H54 (cell line): Measurements from ENCODE around the gene ZSWIM3.

Source experiments
- DNase-seq: peaks from one replicate; pipeline ENCODE4 v3.0.0; 2011; ENCODE audit warnings: low spot score, mixed read lengths; ENCODE audit not compliant: insufficient read length
- FAIRE-seq: peaks from 3 replicates; lab custom pipeline; 2011; peaks lifted over from hg19 to GRCh38; lab: Jason Lieb, UNC
- POLR2A ChIP-seq: IDR thresholded peaks from 2 replicates; pipeline ENCODE4 v1.6.1; 2011; ENCODE audit warnings: low read depth, mild to moderate bottlenecking, low read length

ZSWIM3 gene

DNA sequence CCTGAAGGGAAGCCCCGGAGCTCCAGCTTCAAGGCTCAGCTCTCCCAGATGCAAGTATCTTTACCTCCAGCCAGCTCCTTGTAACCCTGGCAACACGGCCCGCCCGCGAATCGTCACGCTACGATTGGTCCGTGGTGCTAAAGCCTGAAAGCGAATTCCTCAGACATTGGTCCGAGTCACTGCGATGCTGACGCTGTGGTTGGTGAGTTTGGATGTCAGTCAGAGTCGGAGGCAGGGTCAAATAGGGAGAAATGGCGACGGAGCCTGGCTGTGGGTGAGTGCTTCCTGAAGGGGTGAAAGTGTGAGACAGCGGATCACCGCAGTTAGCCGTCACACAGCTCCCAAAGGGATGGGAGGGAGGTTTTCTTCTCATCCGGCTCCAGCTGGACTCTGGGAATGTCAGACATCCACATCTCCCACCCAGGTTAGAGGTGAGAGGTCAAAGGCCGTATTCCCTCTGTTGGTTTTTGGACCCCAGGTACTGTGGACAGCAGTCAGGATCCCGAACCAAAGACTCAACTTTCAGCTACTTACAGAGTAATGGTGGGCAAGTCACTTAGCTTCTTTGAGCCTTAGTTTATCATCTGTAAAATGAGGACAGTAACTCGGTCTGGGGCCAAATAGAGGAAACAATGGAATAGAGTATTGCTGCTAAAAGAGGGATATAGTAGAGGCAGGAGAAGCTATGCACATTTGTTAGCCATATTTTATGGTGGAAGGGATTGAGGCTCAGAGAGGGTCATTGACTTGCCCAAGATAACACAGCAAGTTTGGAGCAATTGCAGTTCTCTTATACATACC lies 23.8 kb downstream of the ZSWIM3 start, which contains the start of gene ZSWIM1:
TSS of gene ZSWIM1 (plus strand) at position 240 of the 801 bp plus-strand sequence. CDS start 1,366 bp downstream, outside the sequence.
- TF ChIP-seq POLR2A = peak; percentile 86
- DNase-seq (peak; percentile 97), FAIRE-seq (peak; percentile 57)

DNA sequence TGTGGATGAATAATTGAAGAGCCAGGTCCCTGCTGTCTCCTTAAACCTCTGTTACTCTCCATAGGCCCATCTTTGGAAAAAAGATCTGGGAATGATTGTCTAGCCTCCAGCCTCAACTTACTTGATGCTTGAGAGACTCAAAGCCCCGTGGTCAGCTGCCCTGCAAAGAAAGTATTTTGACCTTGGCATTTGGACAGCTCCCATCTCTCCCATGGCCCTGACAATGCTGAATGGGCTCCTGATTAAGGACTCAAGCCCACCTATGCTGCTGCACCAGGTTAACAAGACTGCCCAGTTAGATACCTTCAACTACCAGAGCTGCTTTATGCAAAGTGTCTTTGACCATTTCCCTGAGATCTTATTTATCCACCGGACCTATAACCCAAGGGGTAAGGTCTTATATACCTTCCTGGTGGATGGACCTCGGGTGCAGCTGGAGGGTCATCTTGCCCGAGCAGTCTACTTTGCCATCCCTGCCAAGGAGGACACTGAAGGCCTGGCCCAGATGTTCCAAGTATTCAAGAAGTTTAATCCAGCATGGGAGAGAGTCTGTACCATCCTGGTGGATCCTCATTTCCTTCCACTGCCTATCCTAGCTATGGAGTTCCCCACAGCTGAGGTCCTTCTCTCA lies 25.2 kb downstream of the ZSWIM3 start:
- FAIRE-seq = no peak
- no peak for TF ChIP-seq POLR2A

GRCh38 chr20:45883100-45883469 lies 25.7 kb downstream of the ZSWIM3 start:
- DNase-seq (no peak), FAIRE-seq (no peak)
- TF ChIP-seq POLR2A = no peak

More for the DNA sequence above, 25.2 kb downstream of the ZSWIM3 start:
- no peak for DNase-seq

- no peak for TF ChIP-seq POLR2A
- FAIRE-seq (no peak), DNase-seq (no peak)
Measured at GRCh38 chr20:45886590-45887345, 29.4 kb downstream of the ZSWIM3 start.

GRCh38 chr20:45887346-45887715 lies 29.9 kb downstream of the ZSWIM3 start, which contains the start of gene SPATA25:
TSS of gene SPATA25 (minus strand) at chr20:45887622. CDS start at chr20:45887590, 32 bp downstream.
- TF ChIP-seq POLR2A = no peak
- no peak for DNase-seq
- no peak for FAIRE-seq

- DNase-seq = no peak
- no peak for TF ChIP-seq POLR2A
- FAIRE-seq = no peak
Measured at GRCh38 chr20:45888681-45889080, 31.3 kb downstream of the ZSWIM3 start.

DNA sequence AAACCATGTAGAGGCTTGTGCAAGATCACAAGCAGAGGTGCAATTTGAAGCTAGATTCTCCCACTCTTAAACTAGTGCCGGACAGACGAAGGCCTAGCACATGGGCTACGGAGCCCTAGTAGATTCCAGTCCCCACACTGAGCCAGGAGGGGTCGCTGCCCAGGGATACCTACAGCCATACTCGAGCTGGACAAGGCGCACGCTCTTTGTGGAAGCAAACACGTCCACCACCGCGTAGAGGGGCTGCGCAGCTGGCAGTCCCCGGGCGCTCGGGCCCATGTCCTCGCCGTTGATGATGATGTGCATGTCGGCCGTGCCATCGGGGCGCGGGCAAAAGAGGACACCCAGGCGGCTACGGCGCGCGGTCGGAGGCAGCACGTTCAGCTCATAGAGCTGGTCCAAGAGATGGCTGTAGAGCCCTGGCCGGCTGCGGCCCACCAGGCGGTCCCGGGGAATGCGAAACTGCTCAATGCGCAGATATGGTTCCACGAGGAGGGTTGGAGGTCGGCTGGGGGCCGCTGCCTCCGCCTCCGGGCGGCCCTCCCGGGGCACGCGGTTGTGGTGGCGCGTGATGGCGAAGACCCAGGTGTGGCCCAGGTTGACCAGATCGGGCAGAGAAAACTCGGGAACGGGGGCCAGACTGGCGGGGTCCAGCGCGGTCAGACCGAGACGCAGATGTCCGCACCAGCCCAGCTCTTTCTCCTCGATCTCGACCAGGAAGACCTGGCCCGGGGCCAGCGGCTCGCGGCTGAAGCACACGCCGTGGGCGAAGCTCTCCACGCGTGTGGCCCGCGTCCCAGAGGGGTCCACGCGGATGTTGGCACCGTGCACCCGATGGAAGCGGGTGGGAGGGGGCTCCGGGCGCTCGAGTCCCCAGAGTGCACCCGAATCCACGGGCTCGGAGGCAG lies 32.9 kb downstream of the ZSWIM3 start:
- no peak for DNase-seq
- FAIRE-seq = no peak

DNA sequence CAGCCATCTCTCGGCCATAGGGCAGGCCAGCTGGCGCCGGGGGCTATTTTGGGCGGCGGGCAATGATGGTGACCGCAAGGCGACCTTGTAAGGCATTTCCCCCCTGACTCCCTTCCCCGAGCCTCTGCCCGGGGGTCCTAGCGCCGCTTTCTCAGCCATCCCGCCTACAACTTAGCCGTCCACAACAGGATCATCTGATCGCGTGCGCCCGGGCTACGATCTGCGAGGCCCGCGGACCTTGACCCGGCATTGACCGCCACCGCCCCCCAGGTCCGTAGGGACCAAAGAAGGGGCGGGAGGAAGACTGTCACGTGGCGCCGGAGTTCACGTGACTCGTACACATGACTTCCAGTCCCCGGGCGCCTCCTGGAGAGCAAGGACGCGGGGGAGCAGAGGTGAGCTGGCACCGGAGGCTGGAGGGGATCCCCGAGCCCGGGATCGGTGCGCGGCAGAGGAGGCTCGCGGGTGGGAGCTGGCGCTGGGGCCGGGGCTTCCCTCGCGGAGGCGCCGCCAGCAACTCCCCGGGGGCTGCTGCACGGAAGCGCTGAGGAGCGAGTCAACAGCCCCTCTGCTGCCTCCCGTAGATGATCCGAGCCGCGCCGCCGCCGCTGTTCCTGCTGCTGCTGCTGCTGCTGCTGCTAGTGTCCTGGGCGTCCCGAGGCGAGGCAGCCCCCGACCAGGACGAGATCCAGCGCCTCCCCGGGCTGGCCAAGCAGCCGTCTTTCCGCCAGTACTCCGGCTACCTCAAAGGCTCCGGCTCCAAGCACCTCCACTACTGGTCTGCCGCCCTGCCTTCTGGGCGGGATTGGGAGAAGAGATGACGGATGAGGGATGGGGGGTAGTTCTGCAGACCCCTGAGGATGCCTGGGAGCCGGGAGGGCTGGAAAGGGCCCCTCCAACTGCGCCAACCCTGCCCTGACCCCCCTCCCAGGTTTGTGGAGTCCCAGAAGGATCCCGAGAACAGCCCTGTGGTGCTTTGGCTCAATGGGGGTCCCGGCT lies 33.9 kb downstream of the ZSWIM3 start, which contains the start of the genes CTSA and NEURL2:
TSS of gene CTSA (plus strand) at position 351 of the 999 bp plus-strand sequence. CDS start at position 585, 234 bp downstream.
TSS of gene NEURL2 (minus strand) at position 224 of the 999 bp plus-strand sequence. CDS start at position 7, 217 bp downstream.
- FAIRE-seq (no peak), DNase-seq (peak; percentile 96)
- TF ChIP-seq POLR2A = peak; percentile 68

More for the DNA sequence above, 32.9 kb downstream of the ZSWIM3 start:
- TF ChIP-seq POLR2A = no peak

DNA sequence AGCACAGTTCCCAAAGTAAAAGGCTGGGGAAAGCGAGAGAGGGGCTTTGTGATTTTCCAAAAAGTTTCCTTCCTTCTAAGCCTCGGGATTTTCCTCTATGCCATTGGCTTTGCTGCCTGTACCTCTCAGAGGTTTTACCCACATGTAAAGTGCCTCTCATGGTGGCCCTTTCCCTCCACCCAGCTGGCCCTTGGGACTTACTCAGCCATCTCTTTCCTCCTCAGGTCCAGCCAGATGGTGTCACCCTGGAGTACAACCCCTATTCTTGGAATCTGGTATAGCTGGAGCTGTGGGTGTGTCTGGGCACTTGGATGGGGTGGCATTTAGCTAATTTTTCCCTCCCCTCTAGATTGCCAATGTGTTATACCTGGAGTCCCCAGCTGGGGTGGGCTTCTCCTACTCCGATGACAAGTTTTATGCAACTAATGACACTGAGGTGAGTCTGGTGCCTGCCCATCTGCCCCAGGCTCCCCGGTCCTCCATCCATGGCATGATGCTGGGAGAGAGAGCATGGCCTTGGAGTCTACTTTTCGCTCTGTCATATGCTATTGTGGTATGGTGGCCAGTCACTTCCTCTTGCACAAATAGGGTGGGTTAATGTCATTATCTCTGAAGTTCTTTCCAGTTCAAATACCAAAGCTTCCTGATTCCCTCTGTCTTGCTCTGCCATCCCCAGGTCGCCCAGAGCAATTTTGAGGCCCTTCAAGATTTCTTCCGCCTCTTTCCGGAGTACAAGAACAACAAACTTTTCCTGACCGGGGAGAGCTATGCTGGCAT lies 34.8 kb downstream of the ZSWIM3 start:
- TF ChIP-seq POLR2A = no peak
- FAIRE-seq = no peak
- DNase-seq = peak; percentile 71

GRCh38 chr20:45892828-45893500 lies 35.5 kb downstream of the ZSWIM3 start:
- no peak for DNase-seq
- no peak for FAIRE-seq
- TF ChIP-seq POLR2A = no peak

- FAIRE-seq (no peak), DNase-seq (no peak)
- no peak for TF ChIP-seq POLR2A
Measured at GRCh38 chr20:45893831-45894230, 36.4 kb downstream of the ZSWIM3 start.
